ENCODE results near the gene PPIH.

- TF ChIP-seq, protein P1, sequence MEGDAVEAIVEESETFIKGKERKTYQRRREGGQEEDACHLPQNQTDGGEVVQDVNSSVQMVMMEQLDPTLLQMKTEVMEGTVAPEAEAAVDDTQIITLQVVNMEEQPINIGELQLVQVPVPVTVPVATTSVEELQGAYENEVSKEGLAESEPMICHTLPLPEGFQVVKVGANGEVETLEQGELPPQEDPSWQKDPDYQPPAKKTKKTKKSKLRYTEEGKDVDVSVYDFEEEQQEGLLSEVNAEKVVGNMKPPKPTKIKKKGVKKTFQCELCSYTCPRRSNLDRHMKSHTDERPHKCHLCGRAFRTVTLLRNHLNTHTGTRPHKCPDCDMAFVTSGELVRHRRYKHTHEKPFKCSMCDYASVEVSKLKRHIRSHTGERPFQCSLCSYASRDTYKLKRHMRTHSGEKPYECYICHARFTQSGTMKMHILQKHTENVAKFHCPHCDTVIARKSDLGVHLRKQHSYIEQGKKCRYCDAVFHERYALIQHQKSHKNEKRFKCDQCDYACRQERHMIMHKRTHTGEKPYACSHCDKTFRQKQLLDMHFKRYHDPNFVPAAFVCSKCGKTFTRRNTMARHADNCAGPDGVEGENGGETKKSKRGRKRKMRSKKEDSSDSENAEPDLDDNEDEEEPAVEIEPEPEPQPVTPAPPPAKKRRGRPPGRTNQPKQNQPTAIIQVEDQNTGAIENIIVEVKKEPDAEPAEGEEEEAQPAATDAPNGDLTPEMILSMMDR (IDR thresholded peaks at IDR 0.05), result no peak
- no peak for TF ChIP-seq POLR2A (IDR thresholded peaks at IDR 0.05)
Measured at GRCh38 chr1:42680055-42680454, 21.8 kb downstream of the PPIH start.

All from adrenal gland (tissue), 5 donors.